Activated naive CD8-positive, alpha-beta T cell treated with anti-CD3 and anti-CD28 coated beads for 36 hours (primary cell): ENCODE measurements around the gene MYOG. TPM values are rescaled to one million over a fixed set of nuclear protein-coding genes. Genes with fewer than 3 reads are reported as not detected.

Experiments used
- DNase-seq: peaks from one replicate; pipeline ENCODE4 v3.0.0; 2021
- H3K27ac Mint-ChIP-seq: one replicate; pipeline ENCODE4 v1.8.0; 2022; ENCODE audit warnings: mild to moderate bottlenecking, moderate library complexity, mixed read lengths
- H3K27me3 Mint-ChIP-seq: one replicate; pipeline ENCODE4 v1.8.0; 2022; ENCODE audit warnings: mild to moderate bottlenecking, mixed read lengths
- H3K36me3 Mint-ChIP-seq: one replicate; pipeline ENCODE4 v1.8.0; 2021; ENCODE audit warnings: mild to moderate bottlenecking, mixed read lengths
- H3K4me1 Mint-ChIP-seq: one replicate; pipeline ENCODE4 v1.8.0; 2021; ENCODE audit warnings: mixed read lengths
- H3K4me3 Mint-ChIP-seq: one replicate; pipeline ENCODE4 v1.8.0; 2022; ENCODE audit warnings: mild to moderate bottlenecking, moderate library complexity, mixed read lengths
- H3K9me3 Mint-ChIP-seq: one replicate; pipeline ENCODE4 v1.8.0; 2022; ENCODE audit warnings: mixed read lengths
- total RNA-seq, 2 experiments: library from RNA; stranded (reverse); gene quantifications; one replicate each; pipeline ENCODE4 v1.2.3, GENCODE V29; 2021

MYOG gene
- total RNA-seq, 2 experiments from 2014 or later, result not detected

- Mint-ChIP-seq H3K27ac (no peak overlapping the region), H3K27me3 (no peaks in the 10 kb centered on the region), H3K36me3 (no peaks in the 10 kb centered on the region), H3K9me3 (no peaks in the 10 kb centered on the region), H3K4me3 (no peak overlapping the region), H3K4me1 (no peaks in the 10 kb centered on the region)
- DNase-seq, result peak; percentile 29
Measured at GRCh38 chr1:203084588-203085527, 954 bp downstream of the MYOG start.

GRCh38 chr1:203083463-203083921, 2.3 kb downstream of the MYOG start:
- Mint-ChIP-seq H3K4me3 (no peak overlapping the region), H3K9me3 (no peaks in the 10 kb centered on the region), H3K36me3 (no peaks in the 10 kb centered on the region), H3K27me3 (peaks cover 7% of the 10 kb centered on the region), H3K27ac (no peak overlapping the region), H3K4me1 (no peaks in the 10 kb centered on the region)
- no peak for DNase-seq

- DNase-seq, result no peak
- Mint-ChIP-seq H3K27me3 (peaks cover 7% of the 10 kb centered on the region), H3K9me3 (no peaks in the 10 kb centered on the region), H3K36me3 (no peaks in the 10 kb centered on the region), H3K4me3 (no peak overlapping the region), H3K4me1 (no peaks in the 10 kb centered on the region), H3K27ac (no peak overlapping the region)
Measured at GRCh38 chr1:203082571-203083462, 3.0 kb downstream of the MYOG start.

- Mint-ChIP-seq H3K9me3 (no peaks in the 10 kb centered on the region), H3K4me1 (no peaks in the 10 kb centered on the region), H3K27me3 (peaks cover 12% of the 10 kb centered on the region), H3K27ac (no peak overlapping the region), H3K36me3 (no peaks in the 10 kb centered on the region), H3K4me3 (no peak overlapping the region)
- DNase-seq, result no peak
Measured at GRCh38 chr1:203082231-203082505, 3.6 kb downstream of the MYOG start.

GRCh38 chr1:203081465-203082230, 4.2 kb downstream of the MYOG start:
- Mint-ChIP-seq H3K9me3 (no peaks in the 10 kb centered on the region), H3K4me3 (no peak overlapping the region), H3K27me3 (peaks cover 16% of the 10 kb centered on the region), H3K27ac (no peak overlapping the region), H3K4me1 (no peaks in the 10 kb centered on the region), H3K36me3 (no peaks in the 10 kb centered on the region)
- DNase-seq, result no peak

- no peak overlapping the region for H3K27ac Mint-ChIP-seq
- no peaks in the 10 kb centered on the region for H3K9me3 Mint-ChIP-seq
- peaks cover 5% of the 10 kb centered on the region for H3K36me3 Mint-ChIP-seq
- H3K4me1 Mint-ChIP-seq, result peaks cover 3% of the 10 kb centered on the region
- no peak for DNase-seq
- H3K27me3 Mint-ChIP-seq, result peaks cover 24% of the 10 kb centered on the region
- no peak overlapping the region for H3K4me3 Mint-ChIP-seq
Measured at GRCh38 chr1:203080456-203080855, 5.4 kb downstream of the MYOG start.

GRCh38 chr1:203078478-203078877, 7.3 kb downstream of the MYOG start:
- Mint-ChIP-seq H3K27me3 (peaks cover 38% of the 10 kb centered on the region), H3K4me3 (no peak overlapping the region), H3K4me1 (peaks cover 3% of the 10 kb centered on the region), H3K9me3 (no peaks in the 10 kb centered on the region), H3K36me3 (peaks cover 6% of the 10 kb centered on the region), H3K27ac (no peak overlapping the region)
- DNase-seq, result no peak

GRCh38 chr1:203077956-203078355, 7.9 kb downstream of the MYOG start:
- no peak for DNase-seq

GRCh38 chr1:203077367-203077766, 8.4 kb downstream of the MYOG start:
- no peaks in the 10 kb centered on the region for H3K9me3 Mint-ChIP-seq
- H3K4me1 Mint-ChIP-seq, result peaks cover 3% of the 10 kb centered on the region
- DNase-seq, result no peak
- peaks cover 6% of the 10 kb centered on the region for H3K36me3 Mint-ChIP-seq
- peaks cover 46% of the 10 kb centered on the region for H3K27me3 Mint-ChIP-seq
- H3K27ac Mint-ChIP-seq, result no peak overlapping the region
- no peak overlapping the region for H3K4me3 Mint-ChIP-seq

More at GRCh38 chr1:203077956-203078355, 7.9 kb downstream of the MYOG start:
- Mint-ChIP-seq H3K36me3 (peaks cover 6% of the 10 kb centered on the region), H3K27ac (no peak overlapping the region), H3K4me1 (peaks cover 3% of the 10 kb centered on the region), H3K9me3 (no peaks in the 10 kb centered on the region), H3K27me3 (peaks cover 43% of the 10 kb centered on the region), H3K4me3 (no peak overlapping the region)

- H3K27ac Mint-ChIP-seq, result no peak overlapping the region
- no peaks in the 10 kb centered on the region for H3K9me3 Mint-ChIP-seq
- no peak for DNase-seq
- H3K36me3 Mint-ChIP-seq, result peaks cover 11% of the 10 kb centered on the region
- peaks cover 46% of the 10 kb centered on the region for H3K27me3 Mint-ChIP-seq
- peaks cover 3% of the 10 kb centered on the region for H3K4me1 Mint-ChIP-seq
- H3K4me3 Mint-ChIP-seq, result peak overlapping the region; percentile 55
Measured at GRCh38 chr1:203076031-203076511, 9.7 kb downstream of the MYOG start.

GRCh38 chr1:203075236-203076030, 10.4 kb downstream of the MYOG start:
- H3K36me3 Mint-ChIP-seq, result peaks cover 11% of the 10 kb centered on the region
- H3K4me3 Mint-ChIP-seq, result no peak overlapping the region
- H3K27ac Mint-ChIP-seq, result no peak overlapping the region
- H3K27me3 Mint-ChIP-seq, result peaks cover 46% of the 10 kb centered on the region
- H3K4me1 Mint-ChIP-seq, result peaks cover 3% of the 10 kb centered on the region
- peak; percentile 28 for DNase-seq
- no peaks in the 10 kb centered on the region for H3K9me3 Mint-ChIP-seq

GRCh38 chr1:203074610-203075009, 11.2 kb downstream of the MYOG start:
- H3K9me3 Mint-ChIP-seq, result no peaks in the 10 kb centered on the region
- DNase-seq, result no peak
- H3K27ac Mint-ChIP-seq, result no peak overlapping the region
- peaks cover 3% of the 10 kb centered on the region for H3K4me1 Mint-ChIP-seq
- H3K27me3 Mint-ChIP-seq, result peaks cover 46% of the 10 kb centered on the region
- peaks cover 11% of the 10 kb centered on the region for H3K36me3 Mint-ChIP-seq
- H3K4me3 Mint-ChIP-seq, result no peak overlapping the region

- DNase-seq, result no peak
- no peak overlapping the region for H3K27ac Mint-ChIP-seq
- H3K36me3 Mint-ChIP-seq, result peaks cover 11% of the 10 kb centered on the region
- H3K9me3 Mint-ChIP-seq, result no peaks in the 10 kb centered on the region
- H3K4me1 Mint-ChIP-seq, result peaks cover 3% of the 10 kb centered on the region
- H3K4me3 Mint-ChIP-seq, result no peak overlapping the region
- H3K27me3 Mint-ChIP-seq, result peaks cover 39% of the 10 kb centered on the region
Measured at GRCh38 chr1:203073469-203073868, 12.3 kb downstream of the MYOG start.

- Mint-ChIP-seq H3K4me1 (peaks cover 3% of the 10 kb centered on the region), H3K27ac (no peak overlapping the region), H3K9me3 (no peaks in the 10 kb centered on the region), H3K27me3 (peaks cover 39% of the 10 kb centered on the region), H3K4me3 (no peak overlapping the region), H3K36me3 (peaks cover 11% of the 10 kb centered on the region)
- DNase-seq, result no peak
Measured at GRCh38 chr1:203072911-203073310, 12.9 kb downstream of the MYOG start.
